Liver (tissue), 9 donors: Measurements from ENCODE around the gene SLC26A9. TPM values are rescaled to one million over a fixed set of nuclear protein-coding genes. Genes with fewer than 3 reads are reported as not detected.

Experiments used
- DNase-seq: peaks from one replicate; pipeline ENCODE4 v3.0.0-alpha.2; 2017; ENCODE audit warnings: low spot score
- H3K27ac ChIP-seq, 2 donors: one replicate each; pipeline ENCODE4 v1.7.0; 2013; ENCODE audit warnings: inconsistent platforms in 2 of 2, low read length in 2 of 2, control low read depth in 1 of 2, low read depth in 1 of 2, mild to moderate bottlenecking in 1 of 2
- H3K27me3 ChIP-seq, 4 donors: one replicate each; pipeline versions ENCODE4 v1.6.1 to v1.7.0; 2013; ENCODE audit warnings: low read length in 3 of 4, inconsistent platforms in 1 of 4, mild to moderate bottlenecking in 1 of 4, moderate library complexity in 1 of 4; ENCODE audit not compliant: control insufficient read depth in 4 of 4, insufficient read depth in 4 of 4
- H3K36me3 ChIP-seq, 4 donors: one replicate each; pipeline versions ENCODE4 v1.6.1 to v1.7.0; 2013; ENCODE audit warnings: low read length in 3 of 4, mild to moderate bottlenecking in 3 of 4, low read depth in 1 of 4, moderate library complexity in 1 of 4; ENCODE audit not compliant: control insufficient read depth in 4 of 4, insufficient read depth in 3 of 4
- H3K4me1 ChIP-seq, 4 donors: one replicate each; pipeline versions ENCODE4 v1.6.1 to v1.7.0; 2013; ENCODE audit warnings: low read length in 3 of 4, mild to moderate bottlenecking in 3 of 4, moderate library complexity in 1 of 4; ENCODE audit not compliant: control insufficient read depth in 4 of 4, insufficient read depth in 4 of 4
- H3K4me3 ChIP-seq, 3 donors: one replicate each; pipeline versions ENCODE4 v1.6.1 to v1.7.0; 2013; ENCODE audit warnings: low read length in 3 of 3, control low read depth in 1 of 3, low read depth in 1 of 3, mild to moderate bottlenecking in 1 of 3
- H3K9ac ChIP-seq, 2 donors: one replicate each; pipeline ENCODE4 v1.7.0; 2013; ENCODE audit warnings: low read length in 2 of 2, mild to moderate bottlenecking in 2 of 2, moderate library complexity in 2 of 2, control low read depth in 1 of 2, low read depth in 1 of 2
- H3K9me3 ChIP-seq, 4 donors: one replicate each; pipeline versions ENCODE4 v1.6.1 to v1.7.0; 2013; ENCODE audit warnings: low read length in 3 of 4; ENCODE audit not compliant: control insufficient read depth in 4 of 4
- ATF3 ChIP-seq: IDR thresholded peaks from 2 replicates; pipeline ENCODE4 v1.6.1; 2016; ENCODE audit warnings: antibody characterized with exemption
- CTCF ChIP-seq: fragments of 150-350 bp; IDR thresholded peaks from 2 replicates; pipeline ENCODE4 v1.5.1; 2017; ENCODE audit warnings: improper control_type of control experiment, low read depth, low read length; ENCODE audit not compliant: missing input control
- EGR1 ChIP-seq, 2 donors: IDR thresholded peaks; 2 replicates each; pipeline ENCODE4 v1.6.1; 2016 to 2018; ENCODE audit warnings: antibody characterized with exemption in 2 of 2, low read depth in 2 of 2
- FOXA1 ChIP-seq: IDR thresholded peaks from 2 replicates; pipeline ENCODE4 v1.6.1; 2016; ENCODE audit warnings: antibody characterized with exemption
- FOXA2 ChIP-seq: IDR thresholded peaks from 2 replicates; pipeline ENCODE4 v1.6.1; 2016; ENCODE audit warnings: antibody characterized with exemption
- GABPA ChIP-seq, 2 donors: IDR thresholded peaks in 1 of 2; conservative IDR thresholded peaks in 1 of 2; 2 replicates each; pipeline ENCODE4 v1.6.1; 2016; ENCODE audit warnings: antibody characterized with exemption in 2 of 2, mild to moderate bottlenecking in 1 of 2, moderate library complexity in 1 of 2
- HNF4A ChIP-seq, 2 donors: conservative IDR thresholded peaks; 2 replicates each; pipeline ENCODE4 v1.6.1; 2016; ENCODE audit warnings: antibody characterized with exemption in 2 of 2, mild to moderate bottlenecking in 2 of 2
- HNF4G ChIP-seq: IDR thresholded peaks from 2 replicates; pipeline ENCODE4 v1.6.1; 2016; ENCODE audit warnings: antibody characterized with exemption
- JUND ChIP-seq, 2 donors: IDR thresholded peaks; 2 replicates each; pipeline ENCODE4 v1.6.1; 2016; ENCODE audit warnings: antibody characterized with exemption in 2 of 2
- MAX ChIP-seq: IDR thresholded peaks from 2 replicates; pipeline ENCODE4 v1.6.1; 2016; ENCODE audit warnings: antibody characterized with exemption
- NR2F2 ChIP-seq: IDR thresholded peaks from 2 replicates; pipeline ENCODE4 v1.6.1; 2016; ENCODE audit warnings: antibody characterized with exemption
- RAD21 ChIP-seq, 2 donors: IDR thresholded peaks; 2 replicates each; pipeline ENCODE4 v1.6.1; 2016; ENCODE audit warnings: antibody characterized with exemption in 2 of 2, mild to moderate bottlenecking in 2 of 2
- REST ChIP-seq: IDR thresholded peaks from 2 replicates; pipeline ENCODE4 v1.6.1; 2016; ENCODE audit warnings: antibody characterized with exemption, mild to moderate bottlenecking
- RXRA ChIP-seq, 2 donors: IDR thresholded peaks; 2 replicates each; pipeline ENCODE4 v1.6.1; 2017 to 2018; ENCODE audit warnings: antibody characterized with exemption in 2 of 2, mild to moderate bottlenecking in 1 of 2
- SP1 ChIP-seq: IDR thresholded peaks from 2 replicates; pipeline ENCODE4 v1.6.1; 2018; ENCODE audit warnings: antibody characterized with exemption, mild to moderate bottlenecking
- TAF1 ChIP-seq: conservative IDR thresholded peaks from 2 replicates; pipeline ENCODE4 v1.6.1; 2016; ENCODE audit warnings: antibody characterized with exemption, mild to moderate bottlenecking
- YY1 ChIP-seq: IDR thresholded peaks from 2 replicates; pipeline ENCODE4 v1.6.1; 2016; ENCODE audit warnings: antibody characterized with exemption, mild to moderate bottlenecking
- ZBTB33 ChIP-seq: IDR thresholded peaks from 2 replicates; pipeline ENCODE4 v1.6.1; 2016; ENCODE audit warnings: antibody characterized with exemption
- WGBS: extraction: QIAGEN DNeasy Blood & Tissue Kit; methylation state at CpG from one replicate; pipeline ENCODE4 v1.1.7; 2013; 5-methylcytosine and 5-hydroxymethylcytosine counted together
- polyA plus RNA-seq, 2 donors: library from polyadenylated mRNA; stranded (reverse) in 1 of 2; unstranded in 1 of 2; fragments of 200-250 nt in 1 of 2; fragments of >200 nt in 1 of 2; fragmentation: Nextera tagmentation in 1 of 2; extraction: Ambion mirVana in 1 of 2; gene quantifications; one replicate each; pipeline versions ENCODE4 v1.2.1 to v1.2.3, GENCODE V29; 2013 to 2015
- total RNA-seq, 2 donors: library from RNA; depleted of rRNA; stranded (reverse); fragments of >200 nt; gene quantifications; one replicate each; pipeline ENCODE4 v1.2.3, GENCODE V29; 2014
- donor health status: healthy.
- donor health status: healthy.
- donor health status: healthy.
- donor health status: healthy.
- donor health status: healthy.

Gene SLC26A9
- total and polyA plus RNA-seq, 4 donors, result not detected

GRCh38 chr1:205933671-205934618 is 9.3 kb downstream of the SLC26A9 start:
- Histone ChIP-seq H3K27ac (no peak overlapping the region), H3K4me1 (no peaks in the 10 kb centered on the region), H3K9ac (no peak overlapping the region), H3K9me3 (no peaks in the 10 kb centered on the region), H3K36me3 (no peaks in the 10 kb centered on the region), H3K27me3 (no peaks in the 10 kb centered on the region), H3K4me3 (no peak overlapping the region)
- 58% methylated on average over 7 of the region's 7 CpGs for WGBS
- no peak for TF ChIP-seq ATF3
- TF ChIP-seq NR2F2, result no peak
- no peak for TF ChIP-seq FOXA1
- no peak for TF ChIP-seq RAD21 (IDR thresholded peaks at IDR 0.05)
- no peak for TF ChIP-seq YY1
- TF ChIP-seq HNF4A (conservative IDR thresholded peaks at IDR 0.05), result no peak
- no peak for TF ChIP-seq REST
- no peak for TF ChIP-seq EGR1 (IDR thresholded peaks at IDR 0.05; ENCODE audit: low read depth in 2 of 2)
- TF ChIP-seq HNF4G, result no peak
- TF ChIP-seq RXRA (IDR thresholded peaks at IDR 0.05), result no peak
- no peak for TF ChIP-seq TAF1
- TF ChIP-seq SP1, result no peak
- TF ChIP-seq JUND (IDR thresholded peaks at IDR 0.05), result no peak
- no peak for TF ChIP-seq GABPA (IDR thresholded peaks at IDR 0.05 in 1 of 2, conservative IDR thresholded peaks at IDR 0.05 in 1 of 2)
- no peak for TF ChIP-seq MAX
- no peak for TF ChIP-seq FOXA2
- TF ChIP-seq CTCF, result no peak
- no peak for TF ChIP-seq ZBTB33
- DNase-seq, result no peak
